K562 (cell line): ENCODE results near the gene WBP1. TPM values are rescaled to one million over a fixed set of nuclear protein-coding genes. Genes with fewer than 3 reads are reported as not detected.

Source experiments
- C11orf30 ChIP-seq: fragments of 450-650 bp; IDR thresholded peaks from 2 replicates; pipeline ENCODE4 v1.6.1; 2016; ENCODE audit warnings: low read depth, mild to moderate bottlenecking
- CBFA2T2 ChIP-seq: fragments of 450-650 bp; conservative IDR thresholded peaks from 2 replicates; pipeline ENCODE4 v1.6.1; 2017; ENCODE audit warnings: mild to moderate bottlenecking
- CBX1 ChIP-seq: sonication (generic); IDR thresholded peaks from 2 replicates; pipeline ENCODE4 v1.6.1; 2016; ENCODE audit warnings: antibody characterized with exemption, low read depth, mild to moderate bottlenecking
- CHD2 ChIP-seq: IDR thresholded peaks from 2 replicates; pipeline ENCODE4 v1.6.1; 2011; ENCODE audit warnings: low read depth, low read length
- ELF4 ChIP-seq: fragments of 450-650 bp; formaldehyde crosslinking; IDR thresholded peaks from 2 replicates; pipeline ENCODE4 v1.4.0; 2022; ENCODE audit warnings: missing genetic modification characterization
- GABPB2 ChIP-seq: fragments of 250-450 bp; sonication (Bioruptor Pico); conservative IDR thresholded peaks from 2 replicates; pipeline ENCODE4 v1.5.1; 2021; ENCODE audit warnings: mild to moderate bottlenecking
- MBD2 ChIP-seq: sonication (generic); IDR thresholded peaks from 2 replicates; pipeline ENCODE4 v1.6.1; 2016; ENCODE audit warnings: low read depth, borderline replicate concordance
- MNT ChIP-seq, 2 experiments: fragments of 450-650 bp; conservative IDR thresholded peaks; 2 replicates each; pipeline ENCODE4 v1.6.1; 2017; ENCODE audit warnings: mild to moderate bottlenecking in 2 of 2, moderate library complexity in 2 of 2
- MTF1 ChIP-seq: fragments of 250-450 bp; sonication (Bioruptor Pico); IDR thresholded peaks from 2 replicates; pipeline ENCODE4 v1.9.0; 2021; ENCODE audit warnings: moderate library complexity, mild to moderate bottlenecking, inconsistent platforms, borderline replicate concordance
- NFRKB ChIP-seq: fragments of 450-650 bp; IDR thresholded peaks from 2 replicates; pipeline ENCODE4 v1.6.1; 2016; ENCODE audit warnings: low read depth
- PHF21A ChIP-seq: fragments of 450-650 bp; IDR thresholded peaks from 2 replicates; pipeline ENCODE4 v1.6.1; 2017; ENCODE audit warnings: low read depth, borderline replicate concordance
- RBM22 ChIP-seq: fragments of 200-400 bp; formaldehyde crosslinking; IDR thresholded peaks from 2 replicates; pipeline ENCODE4 v1.6.1; 2018; ENCODE audit warnings: low read length, low read depth; ENCODE audit not compliant: poor library complexity, severe bottlenecking
- REST ChIP-seq, 2 experiments: fragments of 450-650 bp; formaldehyde crosslinking in 1 of 2; IDR thresholded peaks; 2 replicates each; pipeline versions ENCODE4 v1.4.0 to v1.6.1; 2014 to 2020; ENCODE audit warnings: mild to moderate bottlenecking in 2 of 2, borderline replicate concordance in 1 of 2, low read depth in 1 of 2
- ZFP91 ChIP-seq: sonication (generic); formaldehyde crosslinking; IDR thresholded peaks from 2 replicates; pipeline ENCODE4 v1.8.0; 2022; ENCODE audit warnings: mild to moderate bottlenecking, missing genetic modification reagents
- polyA plus RNA-seq, 8 experiments: library from polyadenylated mRNA; depleted of rRNA in 4 of 8; stranded (reverse) in 5 of 8; unstranded in 3 of 8; fragments of >200 nt; fragmentation: Nextera tagmentation in 2 of 8; fragmentation: Illumina TruSeq in 1 of 8; extraction: Ambion mirVana in 2 of 8; extraction: Trizol in 1 of 8; gene quantifications; 2 replicates each; pipeline versions ENCODE4 v1.2.1 to v1.2.3, GENCODE V29; 2011 to 2014; ENCODE audit warnings: inconsistent platforms in 1 of 8, missing spikeins in 1 of 8
- total RNA-seq, 7 experiments: library from RNA; depleted of rRNA in 6 of 7; stranded (reverse); fragments of >200 nt in 6 of 7; fragmentation: Illumina TruSeq in 2 of 7; extraction: Trizol in 2 of 7; gene quantifications; 2 replicates each; pipeline versions ENCODE4 v1.2.1 to v1.2.3, GENCODE V29; 2011 to 2021; ENCODE audit warnings: low replicate concordance in 1 of 7

WBP1 gene
- total and polyA plus RNA-seq, 9 of the 15 experiments (the other 6 are each of a cell fraction or from before 2014, with no cell fraction given): 1.9 to 27.7 (median 14.2) TPM

GRCh38 chr2:74507145-74507925 lies 49.1 kb downstream of the WBP1 start, which contains the start of gene PCGF1 (continued):
- TF ChIP-seq REST (IDR thresholded peaks at IDR 0.05; ENCODE audit: borderline replicate concordance) (peak; percentile 10; the same call in 1 of the 2 replicates), REST (CRISPR knock-in tag; IDR thresholded peaks at IDR 0.05; ENCODE audit: low read depth) (0 out of 2 replicates have a peak, but pooled peaks have one; percentile 28), GABPB2 (CRISPR knock-in tag) (no peak), MBD2 (peak; percentile 48; the same call in 1 of the 2 replicates), MNT (conservative IDR thresholded peaks at IDR 0.05) (peak; percentile 84 to 89), CBX1 (no peak), ZFP91 (CRISPR knock-in tag) (no peak), NFRKB (peak; percentile 51; the same call in 1 of the 2 replicates), ELF4 (CRISPR knock-in tag) (0 out of 2 replicates have a peak, but pooled peaks have one; percentile 15), PHF21A (peak; percentile 13; the same call in 1 of the 2 replicates), MTF1 (no peak), RBM22 (peak; percentile 78), C11orf30 (peak; percentile 66), CHD2 (0 out of 2 replicates have a peak, but pooled peaks have one; percentile 10), CBFA2T2 (no peak)
